Endothelial cell of umbilical vein (primary cell): ENCODE measurements around the gene NFATC2.

ENCODE experiments used
- EZH2 ChIP-seq: IDR thresholded peaks from 2 replicates; pipeline ENCODE4 v1.6.1; 2012; ENCODE audit warnings: borderline replicate concordance, low read depth, mild to moderate bottlenecking, moderate library complexity, low read length, inconsistent platforms; ENCODE audit not compliant: severe bottlenecking
- POLR2AphosphoS5 ChIP-seq: IDR thresholded peaks from 2 replicates; pipeline ENCODE4 v1.6.1; 2012; ENCODE audit warnings: low read depth, mild to moderate bottlenecking, control low read depth, low read length, moderate library complexity; ENCODE audit not compliant: insufficient read depth
- TF ChIP-seq, protein P1 (sequence below), 2 donors: IDR thresholded peaks; 1 replicate in 1 of 2; 2 replicates in 1 of 2; pipeline ENCODE4 v1.5.1; 2011; ENCODE audit warnings: low read length in 2 of 2, mild to moderate bottlenecking in 2 of 2, moderate library complexity in 2 of 2, control low read depth in 1 of 2, inconsistent platforms in 1 of 2, low read depth in 1 of 2; ENCODE audit not compliant: insufficient read depth in 1 of 2; ENCODE audit errors: extremely low read depth in 1 of 2

DNA sequence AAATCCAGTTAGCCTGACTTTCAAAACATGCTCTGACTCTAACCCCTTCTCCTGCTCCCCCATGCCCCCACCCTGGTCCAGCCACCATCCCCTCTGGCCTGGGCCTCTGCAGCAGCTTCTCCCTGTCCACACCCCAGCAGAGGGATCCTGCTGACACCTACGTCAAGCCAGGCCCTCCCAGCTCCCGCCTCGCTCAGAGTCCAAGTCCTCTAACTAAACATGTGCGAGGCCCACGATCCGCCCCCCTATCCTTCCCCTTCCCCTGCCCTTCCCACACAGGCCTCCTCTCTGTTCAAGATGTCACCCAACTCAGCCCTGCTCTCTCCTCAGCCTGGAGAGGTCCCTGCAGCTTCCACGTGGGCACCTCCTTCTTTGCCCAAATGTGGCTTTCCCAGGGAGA is 33.7 kb downstream of the NFATC2 start:
- TF ChIP-seq POLR2AphosphoS5 (no peak), EZH2 (no peak)
- TF ChIP-seq, protein P1, sequence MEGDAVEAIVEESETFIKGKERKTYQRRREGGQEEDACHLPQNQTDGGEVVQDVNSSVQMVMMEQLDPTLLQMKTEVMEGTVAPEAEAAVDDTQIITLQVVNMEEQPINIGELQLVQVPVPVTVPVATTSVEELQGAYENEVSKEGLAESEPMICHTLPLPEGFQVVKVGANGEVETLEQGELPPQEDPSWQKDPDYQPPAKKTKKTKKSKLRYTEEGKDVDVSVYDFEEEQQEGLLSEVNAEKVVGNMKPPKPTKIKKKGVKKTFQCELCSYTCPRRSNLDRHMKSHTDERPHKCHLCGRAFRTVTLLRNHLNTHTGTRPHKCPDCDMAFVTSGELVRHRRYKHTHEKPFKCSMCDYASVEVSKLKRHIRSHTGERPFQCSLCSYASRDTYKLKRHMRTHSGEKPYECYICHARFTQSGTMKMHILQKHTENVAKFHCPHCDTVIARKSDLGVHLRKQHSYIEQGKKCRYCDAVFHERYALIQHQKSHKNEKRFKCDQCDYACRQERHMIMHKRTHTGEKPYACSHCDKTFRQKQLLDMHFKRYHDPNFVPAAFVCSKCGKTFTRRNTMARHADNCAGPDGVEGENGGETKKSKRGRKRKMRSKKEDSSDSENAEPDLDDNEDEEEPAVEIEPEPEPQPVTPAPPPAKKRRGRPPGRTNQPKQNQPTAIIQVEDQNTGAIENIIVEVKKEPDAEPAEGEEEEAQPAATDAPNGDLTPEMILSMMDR (IDR thresholded peaks at IDR 0.05; ENCODE audit: extremely low read depth in 1 of 2, insufficient read depth in 1 of 2, low read depth in 1 of 2, low read length in 2 of 2) = no peak
